ENCODE results near the gene GOLIM4.

GOLIM4 gene

DNA sequence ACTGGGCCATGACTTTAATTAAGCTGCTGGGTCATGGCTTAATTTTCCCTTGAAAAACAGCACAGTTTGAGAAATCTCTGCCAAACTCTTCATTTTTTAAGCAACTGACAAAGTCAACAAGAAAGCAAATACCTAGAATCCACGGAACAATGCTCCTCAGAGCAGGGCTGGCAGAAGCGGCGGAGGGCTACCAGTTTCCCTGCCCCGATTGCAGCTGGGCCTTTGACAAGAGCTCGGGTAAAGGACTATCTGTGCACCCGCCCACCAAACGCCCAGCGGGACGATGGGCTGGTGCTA lies 1.2 kb downstream of the GOLIM4 start:
- TF ChIP-seq, protein P1, sequence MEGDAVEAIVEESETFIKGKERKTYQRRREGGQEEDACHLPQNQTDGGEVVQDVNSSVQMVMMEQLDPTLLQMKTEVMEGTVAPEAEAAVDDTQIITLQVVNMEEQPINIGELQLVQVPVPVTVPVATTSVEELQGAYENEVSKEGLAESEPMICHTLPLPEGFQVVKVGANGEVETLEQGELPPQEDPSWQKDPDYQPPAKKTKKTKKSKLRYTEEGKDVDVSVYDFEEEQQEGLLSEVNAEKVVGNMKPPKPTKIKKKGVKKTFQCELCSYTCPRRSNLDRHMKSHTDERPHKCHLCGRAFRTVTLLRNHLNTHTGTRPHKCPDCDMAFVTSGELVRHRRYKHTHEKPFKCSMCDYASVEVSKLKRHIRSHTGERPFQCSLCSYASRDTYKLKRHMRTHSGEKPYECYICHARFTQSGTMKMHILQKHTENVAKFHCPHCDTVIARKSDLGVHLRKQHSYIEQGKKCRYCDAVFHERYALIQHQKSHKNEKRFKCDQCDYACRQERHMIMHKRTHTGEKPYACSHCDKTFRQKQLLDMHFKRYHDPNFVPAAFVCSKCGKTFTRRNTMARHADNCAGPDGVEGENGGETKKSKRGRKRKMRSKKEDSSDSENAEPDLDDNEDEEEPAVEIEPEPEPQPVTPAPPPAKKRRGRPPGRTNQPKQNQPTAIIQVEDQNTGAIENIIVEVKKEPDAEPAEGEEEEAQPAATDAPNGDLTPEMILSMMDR (IDR thresholded peaks at IDR 0.05): no peak

DNA sequence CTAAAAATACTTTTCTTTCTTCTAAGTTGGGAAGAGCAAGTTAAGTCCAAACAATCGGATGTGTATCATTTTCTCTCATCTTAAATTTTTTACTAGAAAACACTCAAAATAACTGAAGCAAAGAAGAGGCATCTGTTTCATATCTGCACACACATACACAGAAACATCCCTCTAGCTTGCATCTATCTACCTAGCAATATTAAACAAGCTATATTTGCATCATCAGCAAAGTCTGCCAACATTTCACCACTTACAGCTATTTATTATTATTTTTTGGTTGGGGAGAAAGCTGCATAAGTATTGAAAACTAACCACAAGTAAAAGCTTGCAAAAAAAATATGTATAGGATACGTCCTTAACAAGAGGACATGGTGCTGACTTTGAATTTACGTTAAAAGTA lies 1.9 kb downstream of the GOLIM4 start:
- TF ChIP-seq, protein P1 (IDR thresholded peaks at IDR 0.05): no peak

DNA sequence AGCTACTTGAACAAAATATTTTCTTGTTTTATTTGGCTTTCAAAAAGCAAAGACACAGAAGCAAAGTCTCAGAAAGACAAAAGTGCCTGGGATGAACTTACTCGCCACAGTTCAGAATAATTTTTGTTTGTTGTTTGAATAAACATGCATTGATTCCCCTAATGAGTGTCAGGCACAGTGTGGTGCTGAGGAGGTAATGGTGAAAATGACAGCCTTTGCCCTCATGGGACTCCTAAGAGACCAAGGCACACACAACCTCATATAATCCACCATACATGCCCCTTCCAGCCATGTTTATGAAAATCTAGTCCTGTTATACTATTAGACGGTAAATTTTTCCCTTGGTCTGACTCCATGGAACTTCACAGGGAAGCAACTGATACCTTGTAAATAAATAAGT lies 2.5 kb downstream of the GOLIM4 start:
- TF ChIP-seq, protein P1 (IDR thresholded peaks at IDR 0.05): no peak

DNA sequence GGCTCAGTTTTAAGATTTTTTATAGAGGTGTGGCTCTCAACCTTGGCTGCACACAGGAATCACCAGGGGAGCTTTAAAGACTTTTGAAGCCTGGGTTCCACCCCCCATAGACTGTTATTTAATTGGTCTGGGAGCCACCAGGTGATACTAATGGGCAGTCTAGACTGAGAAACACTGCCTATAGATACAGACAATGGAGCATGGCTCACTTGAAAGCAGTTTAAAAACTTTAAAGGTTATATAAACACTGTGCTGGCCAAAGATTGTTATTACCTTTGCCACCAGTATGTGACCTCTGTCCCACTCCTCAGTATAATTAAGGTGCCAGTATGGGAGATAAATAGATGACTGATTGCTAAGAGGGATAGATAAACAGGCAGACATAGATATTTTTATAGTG lies 3.8 kb downstream of the GOLIM4 start:
- TF ChIP-seq, protein P1 (IDR thresholded peaks at IDR 0.05): no peak

DNA sequence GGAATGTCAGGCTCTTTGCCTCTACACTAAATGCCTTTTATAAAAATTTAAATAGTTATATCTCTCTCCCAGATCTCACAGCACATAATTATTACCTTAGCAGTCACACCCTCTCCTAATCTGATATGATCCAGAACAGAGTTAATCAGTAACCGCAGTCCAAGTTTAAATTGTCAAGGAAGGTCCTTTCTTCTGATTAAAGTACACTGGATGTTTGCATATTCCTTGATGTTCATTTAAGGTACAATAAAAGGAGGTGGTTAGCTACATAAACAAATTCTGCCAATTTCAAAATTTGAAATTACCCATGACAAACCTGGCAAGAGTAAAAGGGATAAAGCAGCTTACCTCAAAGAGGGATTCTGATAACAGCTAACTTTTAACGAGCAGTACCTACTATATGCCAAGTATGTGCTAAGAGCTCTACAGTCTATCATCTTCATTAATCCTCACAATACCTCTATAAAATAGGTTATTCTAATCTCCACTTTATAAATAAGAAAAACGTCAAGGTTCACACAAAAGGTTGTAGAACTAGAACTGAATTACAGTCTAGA lies 4.3 kb downstream of the GOLIM4 start:
- TF ChIP-seq, protein P1 (IDR thresholded peaks at IDR 0.05): no peak

DNA sequence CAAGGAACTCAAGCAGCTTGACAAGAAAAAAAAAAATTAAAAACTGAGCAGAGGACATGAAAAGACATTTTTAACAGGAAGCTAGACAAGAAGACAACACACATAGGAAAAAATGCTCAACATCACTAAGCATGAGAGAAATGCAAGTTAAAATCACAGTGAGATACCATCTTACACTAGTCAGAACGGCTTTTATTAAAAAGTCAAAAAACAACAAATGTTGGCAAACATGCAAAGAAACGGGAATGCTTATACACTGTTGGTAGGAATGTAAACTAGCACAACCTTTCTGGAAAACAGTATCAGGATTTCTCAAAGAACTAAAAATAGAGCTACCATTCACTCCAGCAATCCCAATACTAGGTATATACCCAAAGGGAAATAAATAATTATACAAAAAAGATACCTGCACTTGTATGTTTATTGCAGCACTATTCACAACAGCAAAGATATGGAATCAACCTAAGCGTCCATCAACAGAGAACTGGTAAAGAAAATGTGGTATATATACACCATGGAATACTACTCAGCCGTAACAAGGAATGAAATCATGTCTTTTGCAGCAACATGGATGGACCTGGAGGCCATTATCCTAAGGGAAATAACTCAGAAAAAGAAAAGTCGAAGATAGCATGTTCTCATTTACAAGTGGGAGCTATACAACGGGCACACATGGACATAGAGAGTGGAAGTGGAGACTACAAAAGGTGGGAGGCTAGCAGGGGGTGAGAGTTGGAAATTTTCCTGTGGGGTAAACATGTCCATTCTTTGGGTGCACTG lies 5.2 kb downstream of the GOLIM4 start:
- TF ChIP-seq, protein P1 (IDR thresholded peaks at IDR 0.05): no peak

DNA sequence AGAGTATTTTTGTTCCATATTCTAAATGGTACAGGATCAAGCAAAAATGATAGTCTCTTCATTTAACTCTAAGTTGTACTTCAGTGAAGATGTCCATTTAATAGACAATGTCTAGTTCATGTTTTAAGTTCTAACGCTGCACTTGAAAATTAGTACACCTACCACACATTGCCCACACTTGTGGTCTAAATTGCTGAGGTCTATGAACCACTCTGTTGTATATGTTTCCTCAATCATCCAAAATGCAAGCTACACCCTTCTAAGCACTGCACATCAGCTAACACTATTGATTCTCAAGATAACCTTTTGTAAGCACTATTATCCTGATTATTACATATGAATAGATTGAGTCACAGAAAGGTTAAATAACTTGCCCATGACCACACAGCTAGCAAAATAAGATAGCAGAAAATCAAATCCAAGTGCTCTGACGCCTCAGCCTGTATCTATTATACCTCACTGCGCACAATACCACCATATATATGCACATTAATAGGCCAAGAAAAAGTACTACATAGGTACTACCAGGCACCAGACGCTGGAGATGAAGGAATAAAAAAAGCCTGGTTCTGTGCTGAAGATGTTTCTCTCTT lies 6.4 kb downstream of the GOLIM4 start:
- TF ChIP-seq, protein P1 (IDR thresholded peaks at IDR 0.05): no peak
